Chondrocyte (in vitro differentiated cells): ENCODE measurements around the gene PFKP. TPM values are rescaled to one million over a fixed set of nuclear protein-coding genes. Genes with fewer than 3 reads are reported as not detected.
A peak's percentile ranks its signal among the peaks of the same experiment; 100 is the strongest.

Experiments used
- DNase-seq: peaks from one replicate; pipeline ENCODE4 v3.0.0; 2021; ENCODE audit warnings: mixed read lengths, low spot score
- H3K27ac Mint-ChIP-seq: one replicate; pipeline ENCODE4 v1.8.0; 2021; ENCODE audit warnings: mild to moderate bottlenecking, moderate library complexity, mixed read lengths; ENCODE audit not compliant: unreplicated experiment
- H3K27me3 Mint-ChIP-seq: 2 replicates; pipeline ENCODE4 v1.8.0; 2021; ENCODE audit warnings: low read depth, mixed read lengths
- H3K36me3 Mint-ChIP-seq: 2 replicates; pipeline ENCODE4 v1.8.0; 2021; ENCODE audit warnings: low read depth, mixed read lengths
- H3K4me1 Mint-ChIP-seq: 2 replicates; pipeline ENCODE4 v1.8.0; 2021; ENCODE audit warnings: low read depth, mild to moderate bottlenecking, mixed read lengths
- H3K4me3 Mint-ChIP-seq: one replicate; pipeline ENCODE4 v1.8.0; 2021; ENCODE audit warnings: mild to moderate bottlenecking, moderate library complexity, mixed read lengths; ENCODE audit not compliant: unreplicated experiment
- H3K9me3 Mint-ChIP-seq: 2 replicates; pipeline ENCODE4 v1.8.0; 2021; ENCODE audit warnings: low read depth, mixed read lengths
- long read RNA-seq: library from polyadenylated mRNA; stranded (forward); transcript quantifications from one replicate; pipeline ENCODE4 v2.0.0, GENCODE V29; 2021
- total RNA-seq: library from RNA; stranded (reverse); gene quantifications from 3 replicates; pipeline ENCODE4 v1.2.1, GENCODE V29; 2021
- TF ChIP-seq, protein P1 (sequence below): fragments of 200-600 bp; sonication (generic); IDR thresholded peaks from 2 replicates; pipeline ENCODE4 v1.5.0; 2021; ENCODE audit warnings: antibody characterized with exemption, mild to moderate bottlenecking, moderate library complexity

Gene PFKP
- 151 to 188 TPM (median 182 TPM) in 3 replicates for total RNA-seq
- long read RNA-seq, transcript PFKP-203 (22 exons, 2,654 nt): major isoform, 400 of 518 reads
- long read RNA-seq, transcript PFKP-201 (6 exons, 1,698 nt): minor isoform, 56 of 518 reads
- long read RNA-seq, partial matches to known transcripts: 28 of 518 reads
- long read RNA-seq, other reads (novel, unspliced or antisense): 33 of 518 reads

DNA sequence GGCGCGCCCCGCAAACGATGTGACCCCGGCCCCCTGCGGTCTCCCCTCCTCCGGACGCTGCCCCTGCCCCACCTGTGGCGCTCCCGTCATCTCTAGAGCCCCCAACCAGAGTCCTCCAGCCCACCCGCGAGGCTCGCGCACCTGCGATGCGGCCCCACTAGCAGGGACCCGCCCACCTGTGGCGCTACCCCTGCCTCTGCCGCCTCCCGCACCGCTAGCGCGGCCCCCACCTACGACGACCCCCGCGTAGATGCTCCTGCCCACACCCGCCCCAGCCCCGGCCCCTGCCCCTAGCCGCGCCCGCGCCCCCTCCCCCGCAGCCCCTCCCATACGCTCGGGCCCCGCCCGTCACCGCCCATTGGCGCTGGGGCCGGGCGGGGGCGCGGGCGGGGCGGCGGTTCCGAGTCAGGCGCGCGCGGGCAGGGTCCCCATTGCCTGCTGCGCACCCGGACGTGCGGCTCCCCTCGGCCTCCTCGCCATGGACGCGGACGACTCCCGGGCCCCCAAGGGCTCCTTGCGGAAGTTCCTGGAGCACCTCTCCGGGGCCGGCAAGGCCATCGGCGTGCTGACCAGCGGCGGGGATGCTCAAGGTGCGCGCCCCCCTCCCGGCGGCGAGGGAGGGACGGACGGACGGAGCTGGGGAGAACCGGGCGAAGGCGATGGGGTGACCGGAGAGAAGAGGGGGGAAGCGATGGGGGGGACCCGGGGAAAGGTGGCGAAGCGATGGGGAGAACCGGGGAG is at the start of gene PFKP:
PFKP (plus strand) TSS at position 431 of the 741 bp plus-strand sequence; CDS start at position 479, 48 bp downstream.
- DNase-seq: no peak
- TF ChIP-seq, protein P1, sequence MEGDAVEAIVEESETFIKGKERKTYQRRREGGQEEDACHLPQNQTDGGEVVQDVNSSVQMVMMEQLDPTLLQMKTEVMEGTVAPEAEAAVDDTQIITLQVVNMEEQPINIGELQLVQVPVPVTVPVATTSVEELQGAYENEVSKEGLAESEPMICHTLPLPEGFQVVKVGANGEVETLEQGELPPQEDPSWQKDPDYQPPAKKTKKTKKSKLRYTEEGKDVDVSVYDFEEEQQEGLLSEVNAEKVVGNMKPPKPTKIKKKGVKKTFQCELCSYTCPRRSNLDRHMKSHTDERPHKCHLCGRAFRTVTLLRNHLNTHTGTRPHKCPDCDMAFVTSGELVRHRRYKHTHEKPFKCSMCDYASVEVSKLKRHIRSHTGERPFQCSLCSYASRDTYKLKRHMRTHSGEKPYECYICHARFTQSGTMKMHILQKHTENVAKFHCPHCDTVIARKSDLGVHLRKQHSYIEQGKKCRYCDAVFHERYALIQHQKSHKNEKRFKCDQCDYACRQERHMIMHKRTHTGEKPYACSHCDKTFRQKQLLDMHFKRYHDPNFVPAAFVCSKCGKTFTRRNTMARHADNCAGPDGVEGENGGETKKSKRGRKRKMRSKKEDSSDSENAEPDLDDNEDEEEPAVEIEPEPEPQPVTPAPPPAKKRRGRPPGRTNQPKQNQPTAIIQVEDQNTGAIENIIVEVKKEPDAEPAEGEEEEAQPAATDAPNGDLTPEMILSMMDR: no peak
- Mint-ChIP-seq H3K27ac (peak within 1 kb of the TSS; percentile 73), H3K36me3 (peaks cover 8% of the 10 kb centered on the region), H3K27me3 (no peaks in the 10 kb centered on the region), H3K4me1 (peaks cover 36% of the 10 kb centered on the region), H3K4me3 (peak within 1 kb of the TSS; percentile 86), H3K9me3 (no peaks in the 10 kb centered on the region)

DNA sequence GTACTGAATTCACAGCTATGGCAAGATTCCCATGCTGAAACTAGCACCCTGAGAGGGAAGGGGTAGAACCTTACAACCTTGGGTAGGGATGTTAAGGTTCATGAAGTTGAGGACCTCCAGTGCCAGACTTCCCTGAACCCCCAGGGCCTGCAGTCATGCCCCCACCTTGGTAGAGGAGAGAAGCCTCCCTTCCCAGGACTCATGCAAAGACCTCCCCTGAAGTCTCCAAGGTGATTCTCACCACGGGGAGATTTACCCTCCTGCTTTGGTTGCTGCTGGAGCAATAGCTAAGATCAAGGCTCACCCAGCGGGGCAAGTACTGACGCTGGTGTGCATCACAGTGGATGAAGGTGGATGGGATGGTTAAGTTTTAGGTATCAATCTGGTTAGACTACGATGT is 49.1 kb upstream of the PFKP start:
- TF ChIP-seq, protein P1: no peak
- no peak overlapping the region for H3K27ac Mint-ChIP-seq
- H3K27me3 Mint-ChIP-seq: no peaks in the 10 kb centered on the region
- H3K36me3 Mint-ChIP-seq: no peaks in the 10 kb centered on the region
- H3K4me1 Mint-ChIP-seq: peaks cover 23% of the 10 kb centered on the region
- DNase-seq: no peak
- H3K9me3 Mint-ChIP-seq: no peaks in the 10 kb centered on the region
- no peak overlapping the region for H3K4me3 Mint-ChIP-seq

DNA sequence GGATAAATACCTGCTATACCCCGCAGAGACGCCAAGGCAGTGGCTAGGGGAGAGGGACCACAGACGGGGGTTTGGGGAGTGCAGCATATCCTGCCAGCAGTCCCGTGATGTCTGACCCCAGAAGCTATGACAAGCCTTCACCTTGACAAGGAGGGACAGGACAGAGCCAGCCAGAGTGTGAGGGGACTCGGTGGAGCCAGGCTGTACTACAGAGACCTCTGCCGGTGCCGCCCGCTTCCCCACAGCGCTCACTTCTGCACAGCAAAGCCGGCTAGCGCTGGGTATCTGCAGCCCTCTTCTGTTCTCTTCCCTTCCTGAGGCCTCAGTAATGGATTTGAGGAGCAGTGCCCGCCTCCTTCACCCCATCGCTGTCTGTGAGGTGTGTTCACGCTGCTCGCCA is 47.0 kb upstream of the PFKP start:
- Mint-ChIP-seq H3K27me3 (no peaks in the 10 kb centered on the region), H3K4me3 (no peak overlapping the region), H3K36me3 (no peaks in the 10 kb centered on the region), H3K4me1 (peaks cover 18% of the 10 kb centered on the region), H3K27ac (no peak overlapping the region), H3K9me3 (no peaks in the 10 kb centered on the region)
- TF ChIP-seq, protein P1: no peak
- no peak for DNase-seq

DNA sequence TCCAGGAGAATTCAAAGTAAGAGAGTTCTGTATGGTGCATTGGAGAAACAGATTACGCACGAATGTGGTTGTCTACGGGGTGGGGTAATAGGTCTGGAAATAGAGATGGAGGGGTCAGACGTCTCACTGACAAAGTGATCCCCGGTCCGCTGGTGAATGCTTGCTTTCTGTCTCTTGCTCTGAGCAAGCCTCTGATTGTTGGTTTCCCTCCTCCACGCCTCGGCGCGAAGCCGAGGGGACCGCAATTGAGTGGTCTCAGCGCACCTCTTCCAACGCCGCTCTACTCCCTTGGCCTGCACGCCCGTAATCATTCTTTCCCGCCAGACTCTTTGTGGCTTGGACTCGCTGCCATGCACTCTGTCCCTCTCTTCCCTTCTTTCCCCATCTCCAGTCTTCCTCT is 46.5 kb upstream of the PFKP start:
- TF ChIP-seq, protein P1: no peak
- Mint-ChIP-seq H3K27ac (no peak overlapping the region), H3K4me3 (no peak overlapping the region), H3K36me3 (no peaks in the 10 kb centered on the region), H3K9me3 (no peaks in the 10 kb centered on the region), H3K27me3 (no peaks in the 10 kb centered on the region), H3K4me1 (peaks cover 17% of the 10 kb centered on the region)
- DNase-seq: no peak

DNA sequence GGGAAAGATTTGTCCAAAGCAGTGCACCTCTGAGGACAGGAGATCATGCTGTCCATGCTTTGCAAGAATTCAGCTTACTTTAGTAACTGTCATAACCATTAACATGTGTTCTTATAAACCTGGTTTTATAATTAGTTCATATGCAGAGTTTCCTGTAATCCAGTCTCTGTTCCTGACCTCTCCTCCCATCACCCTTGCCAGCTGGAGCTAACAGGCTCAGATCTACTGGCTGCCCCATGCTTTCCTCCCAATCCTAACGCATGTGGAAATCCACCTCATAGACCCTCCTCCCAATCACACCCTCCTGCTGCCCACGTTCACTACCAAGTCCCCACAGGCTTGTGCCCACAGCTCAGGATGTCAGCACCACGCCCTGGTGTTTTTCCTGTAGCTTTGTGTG is 45.3 kb upstream of the PFKP start:
- Mint-ChIP-seq H3K4me3 (no peak overlapping the region), H3K27ac (peak overlapping the region; percentile 77), H3K36me3 (no peaks in the 10 kb centered on the region), H3K27me3 (no peaks in the 10 kb centered on the region), H3K4me1 (peaks cover 20% of the 10 kb centered on the region), H3K9me3 (no peaks in the 10 kb centered on the region)
- DNase-seq: no peak
- TF ChIP-seq, protein P1: no peak
